Gastroesophageal sphincter (tissue), 3 donors: ENCODE measurements around the gene FAIM2.

Experiments used
- CTCF ChIP-seq, 4 experiments: fragments of 200-600 bp in 2 of 4; fragments of 450-650 bp in 2 of 4; sonication (generic) in 1 of 4; IDR thresholded peaks; one replicate each; pipeline ENCODE4 v1.5.1; 2017 to 2019; ENCODE audit warnings: antibody characterized with exemption in 4 of 4, mild to moderate bottlenecking in 2 of 4, moderate library complexity in 2 of 4
- EP300 ChIP-seq: sonication (generic); formaldehyde crosslinking; IDR thresholded peaks from one replicate; pipeline ENCODE4 v1.6.1; 2017; ENCODE audit warnings: antibody characterized with exemption, mild to moderate bottlenecking
- POLR2AphosphoS5 ChIP-seq: sonication (generic); formaldehyde crosslinking; IDR thresholded peaks from one replicate; pipeline ENCODE4 v1.6.1; 2017; ENCODE audit warnings: antibody characterized with exemption

GRCh38 chr12:49868952-49869815 is 34.5 kb downstream of the FAIM2 start:
- TF ChIP-seq CTCF (IDR thresholded peaks at IDR 0.05) (no peak), POLR2AphosphoS5 (peak; percentile 30), EP300 (no peak)
